GM19452 (cell line): ENCODE measurements around the gene DOCK1.

Experiments
- ATAC-seq: cut with Tn5 transposase; IDR thresholded peaks from one replicate; pipeline ENCODE4 v1.9.1; 2021; ENCODE audit not compliant: unreplicated experiment

The DOCK1 gene

DNA sequence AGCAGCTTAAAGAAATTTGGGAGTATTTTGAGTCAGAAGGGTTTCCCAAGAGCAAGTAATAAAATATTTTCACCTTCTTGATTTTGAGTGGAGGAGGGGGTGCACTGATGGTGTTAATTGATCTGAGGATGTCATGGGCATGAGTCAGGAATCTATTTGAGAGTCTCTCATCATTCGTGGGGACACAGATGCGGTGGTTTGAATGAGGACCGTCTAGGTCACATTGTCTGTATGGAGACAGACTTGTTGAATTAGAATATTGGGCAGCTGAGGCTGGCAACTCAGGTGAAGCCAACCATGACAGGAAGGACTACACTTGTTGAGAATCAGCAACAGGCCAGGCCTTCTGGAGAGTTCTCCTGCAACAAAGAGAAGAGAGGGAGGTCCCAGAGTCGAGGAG, 164.2 kb downstream of the DOCK1 start:
- ATAC-seq = no peak

DNA sequence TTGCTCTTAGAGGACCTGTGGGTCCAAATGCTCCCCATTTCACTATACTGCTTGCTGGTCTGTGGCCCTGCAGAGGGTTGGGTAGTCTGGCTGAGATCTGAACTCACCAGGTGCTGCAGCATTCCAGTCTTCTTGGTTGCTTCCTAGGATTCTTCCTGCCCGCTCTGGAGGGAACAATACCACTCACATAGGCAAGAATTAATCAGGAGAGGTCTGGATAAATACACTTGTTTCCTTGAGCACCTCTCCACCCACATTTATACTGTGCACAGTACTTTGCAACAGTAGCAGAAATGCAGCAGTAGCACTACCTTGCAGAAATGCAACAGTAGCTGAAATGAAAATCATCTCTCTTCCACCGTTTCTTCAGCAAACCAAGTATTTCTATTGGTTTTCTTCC, 165.9 kb downstream of the DOCK1 start:
- ATAC-seq = no peak

DNA sequence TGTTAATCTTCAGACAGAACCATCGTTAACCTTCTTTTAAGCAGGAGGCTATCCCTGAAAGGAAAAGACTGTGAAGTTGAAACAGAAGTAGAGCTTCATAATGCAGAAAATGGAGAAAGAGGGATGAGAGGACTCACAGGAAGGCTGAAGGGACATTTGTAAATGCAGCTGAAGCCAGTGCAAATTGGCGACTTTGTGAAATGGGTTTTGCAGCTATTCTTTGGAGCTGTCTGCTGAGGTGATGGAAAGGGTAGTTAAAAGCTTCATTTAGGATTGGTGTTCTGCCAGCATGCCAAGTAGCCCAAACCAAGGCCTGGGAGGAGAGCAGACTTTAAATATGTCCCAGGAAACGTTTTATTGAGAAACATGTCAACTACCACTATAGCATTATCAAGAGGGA, 168.4 kb downstream of the DOCK1 start:
- ATAC-seq = no peak

DNA sequence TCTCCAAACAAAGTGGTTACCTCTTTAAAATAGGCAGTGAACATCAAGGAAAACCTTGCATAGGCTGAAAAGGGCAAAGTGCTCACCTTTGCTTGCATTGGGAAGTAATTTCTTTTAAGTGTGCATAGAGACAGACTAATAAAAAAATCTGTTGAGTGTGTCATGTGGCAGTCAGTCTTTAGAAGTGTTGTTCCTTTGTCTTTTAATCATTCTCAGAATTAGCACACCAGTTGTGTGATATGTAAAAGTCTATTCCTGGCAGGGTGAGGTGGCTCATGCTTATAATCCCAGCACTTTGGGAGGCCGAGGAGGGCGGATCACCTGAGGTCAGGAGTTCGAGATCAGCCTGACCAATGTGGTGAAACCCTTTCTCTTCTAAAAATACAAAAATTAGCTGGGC, 174.2 kb downstream of the DOCK1 start:
- no peak for ATAC-seq

DNA sequence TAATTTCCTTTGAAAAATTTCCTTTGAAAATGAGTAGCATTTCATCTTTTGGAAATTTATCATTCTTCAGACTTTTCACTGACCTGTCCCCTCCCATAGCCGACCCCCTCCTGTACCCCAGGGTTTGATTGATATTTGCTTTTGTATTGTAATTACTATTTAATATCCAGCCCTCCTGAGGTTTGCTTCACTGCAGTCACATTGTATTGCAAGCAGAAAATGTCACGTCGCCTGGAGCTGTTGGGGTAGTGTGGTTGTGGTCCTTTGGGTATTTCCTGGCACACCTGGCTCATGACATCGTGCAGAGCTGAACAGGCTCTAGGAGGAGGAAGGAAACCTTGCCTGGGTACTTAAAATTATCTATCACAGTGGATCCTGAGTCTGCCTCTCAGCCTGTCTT, 175.1 kb downstream of the DOCK1 start:
- no peak for ATAC-seq

DNA sequence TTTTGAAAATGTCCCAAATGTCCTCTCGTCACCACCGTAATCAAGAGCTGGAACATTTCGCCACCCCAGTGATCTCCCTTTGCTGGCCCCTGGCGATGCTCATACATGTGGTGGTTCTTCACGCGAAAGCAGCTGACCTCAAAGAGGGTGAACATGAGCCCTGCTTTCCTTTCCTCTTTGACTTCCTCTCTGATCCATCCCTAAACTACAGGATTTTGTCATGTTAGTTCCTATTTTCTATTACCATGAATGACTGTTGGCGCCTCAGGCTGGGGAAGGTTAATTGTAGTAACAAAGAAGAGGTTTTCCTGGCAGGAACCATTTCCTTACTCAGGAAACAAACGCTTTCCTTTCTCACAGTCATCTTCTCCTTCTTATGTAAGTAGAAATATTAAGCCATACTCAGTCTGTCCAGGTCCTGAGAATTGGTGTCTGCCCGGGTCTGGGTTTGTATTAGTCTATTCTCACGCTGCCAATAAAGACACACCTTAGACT, 176.7 kb downstream of the DOCK1 start:
- ATAC-seq = no peak

DNA sequence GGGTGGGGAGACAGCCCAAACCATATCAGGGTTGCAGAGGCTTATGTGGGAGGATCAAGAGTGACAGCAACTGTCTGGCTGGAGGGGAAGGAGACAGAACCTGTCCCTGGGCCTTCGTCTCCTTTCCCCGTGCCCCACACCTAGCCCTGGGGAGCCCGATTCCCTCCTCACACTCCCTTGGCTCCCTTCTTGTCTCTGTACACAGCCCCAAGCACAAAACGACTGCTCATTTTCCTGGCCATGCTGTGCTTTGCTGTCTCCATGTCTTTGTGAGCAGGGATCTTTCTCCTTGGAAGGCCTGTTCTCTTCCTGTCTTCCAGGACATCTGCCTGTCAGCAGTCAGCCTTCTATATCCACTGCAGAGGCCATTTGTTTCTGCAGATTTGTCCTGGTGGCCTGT, 177.4 kb downstream of the DOCK1 start:
- ATAC-seq = no peak

DNA sequence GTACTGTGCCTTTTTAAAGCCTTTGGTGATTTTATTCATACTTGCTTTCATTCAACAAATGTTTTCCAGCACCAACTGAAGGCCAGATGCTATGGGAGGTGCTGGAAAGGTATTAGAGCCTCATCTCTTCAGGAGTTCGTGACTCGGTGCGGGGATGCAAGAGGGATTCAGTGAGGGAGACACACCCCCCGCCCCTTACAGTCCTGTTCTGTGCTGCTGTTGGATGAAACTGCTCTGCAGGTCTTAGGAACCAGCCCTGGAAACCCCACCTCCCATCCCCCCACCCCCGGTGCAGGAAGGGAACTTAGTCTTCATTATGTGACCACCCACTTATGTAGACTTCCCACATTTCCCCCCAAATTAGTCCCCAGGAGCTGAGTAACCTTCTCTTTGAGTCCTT, 180.7 kb downstream of the DOCK1 start:
- no peak for ATAC-seq

DNA sequence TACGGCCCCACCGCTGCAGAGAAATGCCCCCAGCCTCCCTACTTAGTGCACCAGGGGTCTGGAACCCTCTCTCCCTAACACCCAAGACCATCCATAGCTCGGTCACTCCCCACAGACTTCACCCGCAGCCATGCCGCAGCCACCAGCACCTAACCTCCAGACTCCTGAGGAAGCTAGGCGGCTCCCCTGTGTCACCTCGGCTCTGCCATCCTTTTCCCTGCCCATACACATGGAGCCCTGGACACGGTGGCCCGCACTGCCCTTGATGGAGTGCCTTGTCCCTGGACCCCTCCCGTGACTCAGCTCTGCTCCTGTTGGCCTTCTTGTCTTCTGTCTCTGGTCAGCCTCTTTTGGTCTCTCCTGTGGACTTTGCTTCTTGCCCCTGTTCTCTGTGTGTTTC, 183.7 kb downstream of the DOCK1 start:
- ATAC-seq = no peak

GRCh38 chr10:127089446-127089845, 184.2 kb downstream of the DOCK1 start:
- no peak for ATAC-seq

DNA sequence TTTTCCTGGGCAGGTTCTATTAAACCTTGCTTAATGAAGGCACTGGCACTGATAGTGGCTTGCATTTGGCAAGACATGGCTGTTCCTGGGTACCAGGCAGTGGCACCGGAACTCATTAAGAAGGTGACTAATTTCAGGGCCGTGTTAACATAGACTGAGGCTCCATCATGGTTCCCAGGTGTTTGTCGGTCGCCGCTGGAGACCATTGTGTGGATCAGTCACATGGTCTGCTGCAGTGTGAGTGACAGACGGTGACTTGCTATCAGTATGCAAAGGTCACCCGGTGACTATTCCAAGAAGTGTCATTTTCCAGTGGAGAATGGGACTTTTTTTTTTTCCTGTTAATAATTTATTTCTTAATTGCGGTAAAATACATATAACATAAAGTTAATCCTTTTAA, 184.9 kb downstream of the DOCK1 start:
- no peak for ATAC-seq

DNA sequence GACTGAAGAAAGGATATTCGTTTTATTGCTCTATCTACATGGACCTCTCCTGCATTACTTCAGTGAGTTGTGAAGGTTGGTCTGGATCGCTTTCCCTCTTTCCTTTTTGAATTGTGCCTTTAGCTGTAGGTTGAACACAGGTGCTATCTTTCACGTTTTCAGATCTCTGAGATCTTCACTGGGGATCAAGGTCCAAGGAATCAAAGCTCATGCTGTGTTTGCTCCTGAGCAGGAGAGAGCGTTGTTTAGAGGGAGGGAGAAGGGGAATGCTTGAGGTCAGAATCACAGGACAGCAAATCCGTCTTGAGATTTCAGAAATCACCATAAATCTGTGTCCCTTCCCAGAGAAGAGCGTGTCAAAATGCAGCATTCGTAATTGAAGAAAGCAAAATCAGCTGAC, 186.1 kb downstream of the DOCK1 start:
- no peak for ATAC-seq

GRCh38 chr10:127092916-127093315, 187.7 kb downstream of the DOCK1 start:
- no peak for ATAC-seq

GRCh38 chr10:127094984-127095383, 189.8 kb downstream of the DOCK1 start:
- no peak for ATAC-seq

GRCh38 chr10:127100983-127101615, 195.9 kb downstream of the DOCK1 start:
- ATAC-seq = no peak

GRCh38 chr10:127102176-127102575, 196.9 kb downstream of the DOCK1 start:
- no peak for ATAC-seq

DNA sequence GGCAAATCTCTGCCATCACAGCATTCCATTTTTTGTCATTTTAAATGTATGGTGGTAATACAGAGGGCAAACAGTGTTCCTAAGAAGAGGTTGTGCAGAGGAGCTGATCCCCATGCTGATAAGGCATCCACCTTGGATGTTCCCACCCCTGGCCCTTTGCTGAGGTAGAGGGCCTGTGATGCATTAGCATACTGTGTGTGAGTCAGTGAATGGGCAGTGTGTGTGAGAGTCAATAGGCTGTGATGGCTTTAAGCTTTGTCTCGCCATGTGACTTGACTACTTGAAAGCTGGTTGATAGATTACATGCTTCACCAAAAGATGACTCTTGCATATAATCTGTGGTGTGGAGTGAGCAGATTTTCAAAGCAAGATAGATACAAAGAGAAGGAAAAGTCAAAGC, 209.9 kb downstream of the DOCK1 start:
- no peak for ATAC-seq

DNA sequence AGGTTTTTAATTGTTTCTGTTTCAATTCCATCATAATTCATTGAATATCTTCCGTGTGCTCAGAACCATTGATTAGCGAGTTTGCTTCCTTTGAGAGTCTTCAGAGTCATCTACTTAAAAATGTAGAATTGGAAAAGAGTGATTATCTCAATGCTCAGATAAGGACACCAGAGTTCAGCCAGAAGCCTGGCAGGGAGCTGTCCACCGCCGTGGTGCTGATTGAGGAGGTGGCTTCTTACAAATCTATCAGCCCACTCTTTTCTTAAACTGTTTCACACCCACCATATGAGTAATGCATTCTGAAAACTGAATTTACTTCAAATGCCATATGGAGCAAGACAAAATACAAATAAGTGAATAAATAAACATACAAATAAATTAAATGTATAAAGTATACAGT, 211.9 kb downstream of the DOCK1 start:
- no peak for ATAC-seq

DNA sequence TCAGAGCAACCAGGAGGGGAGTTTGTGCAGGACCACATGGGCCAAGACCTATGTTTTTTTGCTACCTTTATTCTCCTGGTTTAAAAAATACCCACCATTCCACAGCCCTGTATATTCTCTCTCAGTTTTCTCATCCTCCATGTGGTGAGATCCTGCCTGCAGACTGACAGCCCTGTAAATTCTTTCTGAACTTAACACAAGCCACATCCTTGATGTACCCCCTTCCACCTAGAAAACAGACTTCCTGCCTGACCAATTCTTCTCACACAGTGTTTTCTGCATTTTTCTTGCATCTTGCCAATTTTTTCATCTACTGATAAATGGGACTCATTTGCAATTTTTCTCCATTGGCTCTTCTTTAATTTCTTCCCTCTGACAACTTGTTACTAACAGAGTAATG, 212.8 kb downstream of the DOCK1 start:
- ATAC-seq = no peak

DNA sequence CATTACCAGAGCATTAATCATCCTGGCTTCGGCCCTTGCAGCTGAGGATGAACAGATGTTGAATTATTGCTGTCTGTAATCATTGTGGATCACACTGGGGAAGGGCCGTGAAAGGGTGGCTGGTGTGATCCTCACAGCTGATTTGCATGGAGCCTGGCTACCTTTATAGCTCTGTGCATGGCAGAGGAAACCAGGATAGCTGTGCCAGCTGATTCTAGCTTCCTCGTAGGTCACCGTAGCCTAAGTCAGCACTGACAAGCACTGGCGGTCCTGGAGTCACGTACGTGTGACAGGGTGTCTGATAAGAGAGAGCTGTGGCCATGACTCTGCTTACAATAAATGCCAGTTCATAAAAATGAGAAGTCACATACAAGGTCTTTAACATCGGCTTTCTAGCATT, 214.7 kb downstream of the DOCK1 start:
- ATAC-seq = no peak

- ATAC-seq = no peak
Measured at GRCh38 chr10:127122831-127123230, 217.6 kb downstream of the DOCK1 start.

GRCh38 chr10:127123626-127124025, 218.4 kb downstream of the DOCK1 start:
- no peak for ATAC-seq

- no peak for ATAC-seq
Measured at GRCh38 chr10:127125331-127125730, 220.1 kb downstream of the DOCK1 start.
